Right cardiac atrium (tissue), 5 donors: Measurements from ENCODE around the gene DENND4C. TPM values are rescaled to one million over a fixed set of nuclear protein-coding genes. Genes with fewer than 3 reads are reported as not detected.
"Not testable (repeated sequence)": the region's sequence is repeated elsewhere in the genome, so short reads cannot be mapped to it uniquely, and the experiment has no call there.

Source experiments
- ATAC-seq, 2 donors: fragments of 200-7000 bp; cut with Tn5 transposase; one replicate each; pipeline versions ENCODE4 v1.8.0 to v1.9.1; 2020; ENCODE audit warnings: moderate library complexity in 2 of 2, mild to moderate bottlenecking in 1 of 2
- DNase-seq, 3 donors: peaks; one replicate each; pipeline ENCODE4 v3.0.0-alpha.2; 2020
- H3K27ac ChIP-seq: one replicate; pipeline ENCODE4 v1.5.1; 2013; ENCODE audit warnings: mild to moderate bottlenecking, low read length, control low read depth, moderate library complexity
- H3K27me3 ChIP-seq: one replicate; pipeline ENCODE4 v1.6.1; 2013; ENCODE audit not compliant: control insufficient read depth, insufficient read depth
- H3K4me1 ChIP-seq: one replicate; pipeline ENCODE4 v1.6.1; 2013; ENCODE audit warnings: low read length; ENCODE audit not compliant: control insufficient read depth, insufficient read depth
- H3K4me3 ChIP-seq: one replicate; pipeline ENCODE4 v1.5.1; 2013; ENCODE audit warnings: low read length, control low read depth
- H3K9me3 ChIP-seq: one replicate; pipeline ENCODE4 v1.6.1; 2013; ENCODE audit warnings: low read length; ENCODE audit not compliant: control insufficient read depth
- WGBS: extraction: QIAGEN DNeasy Blood & Tissue Kit; methylation state at CpG from one replicate; pipeline ENCODE4 v1.1.7; 2013; 5-methylcytosine and 5-hydroxymethylcytosine counted together
- intact Hi-C, 4 donors: fragments of 100-400 bp; cut with DNase I; formaldehyde crosslinking; loops; one replicate each; pipeline versions ENCODE4 v1.11.0 to v1.14.0; 2022 to 2023
- polyA plus RNA-seq: library from polyadenylated mRNA; stranded (reverse); fragments of 200-250 nt; gene quantifications from one replicate; pipeline ENCODE4 v1.2.3, GENCODE V29; 2013
- total RNA-seq, 4 donors: library from RNA; stranded (reverse); fragmentation: NEBNext Ultra II Directional; extraction: Animal tissue kit (Norgen Biotek cat#: 25700); gene quantifications; one replicate each; pipeline ENCODE4 v1.2.1, GENCODE V29; 2021
- donor health status: healthy with polysubstance abuse.
- donor health status: DM: no; HTN: yes; CAD: no.
- donor health status: DM: no; HTN: no; CAD: no.
- donor health status: DM: no; HTN: yes; CAD: no; lungs with severe emphysema.
- donor health status: DM: yes; HTN: yes; CAD: no.

Gene DENND4C
- total and polyA plus RNA-seq, 5 donors = 13.0 to 61.5 (median 43.7) TPM

GRCh38 chr9:19246891-19247290 is 16.4 kb downstream of the DENND4C start:
- Histone ChIP-seq H3K27me3 (no peaks in the 10 kb centered on the region), H3K4me1 (peaks cover 5% of the 10 kb centered on the region), H3K4me3 (no peak overlapping the region), H3K27ac (no peak overlapping the region), H3K9me3 (no peaks in the 10 kb centered on the region)
- 73% methylated on average over 3 of the region's 3 CpGs for WGBS
- intact Hi-C loops = no loop called here
- ATAC-seq (no peak), DNase-seq (no peak)

GRCh38 chr9:19247420-19247819 is 16.9 kb downstream of the DENND4C start:
- 94% methylated on average over 2 of the region's 2 CpGs for WGBS
- ATAC-seq (no peak), DNase-seq (no peak)
- peaks cover 7% of the 10 kb centered on the region for H3K4me1 ChIP-seq
- H3K9me3 ChIP-seq = no peaks in the 10 kb centered on the region
- H3K27me3 ChIP-seq = no peaks in the 10 kb centered on the region
- H3K27ac ChIP-seq = no peak overlapping the region
- intact Hi-C loops = no loop called here
- H3K4me3 ChIP-seq = no peak overlapping the region

DNA sequence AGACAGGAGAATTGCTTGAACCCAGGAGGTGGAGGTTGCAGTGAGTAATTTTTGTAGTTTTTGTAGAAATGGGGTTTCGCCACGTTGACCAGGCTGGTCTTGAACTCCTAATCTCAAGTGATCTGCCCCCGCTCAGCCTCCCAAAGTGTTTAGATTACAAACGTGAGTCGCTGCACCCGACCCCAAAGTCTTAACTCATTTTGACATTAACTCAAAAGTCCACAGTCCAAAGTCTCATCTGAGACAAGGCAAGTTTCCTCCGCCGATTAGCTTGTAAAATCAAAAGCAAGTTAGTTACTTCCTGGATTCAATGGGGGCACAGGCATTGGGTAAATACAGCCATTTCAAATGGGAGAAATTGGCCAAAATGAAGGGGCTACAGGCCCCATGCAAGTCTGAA is 19.9 kb downstream of the DENND4C start:
- H3K4me3 ChIP-seq, H3K4me1 ChIP-seq, DNase-seq, H3K27ac ChIP-seq, intact Hi-C loops, H3K27me3 ChIP-seq, H3K9me3 ChIP-seq, ATAC-seq: not testable (repeated sequence)
- WGBS = 85% methylated on average over 8 of the region's 8 CpGs

DNA sequence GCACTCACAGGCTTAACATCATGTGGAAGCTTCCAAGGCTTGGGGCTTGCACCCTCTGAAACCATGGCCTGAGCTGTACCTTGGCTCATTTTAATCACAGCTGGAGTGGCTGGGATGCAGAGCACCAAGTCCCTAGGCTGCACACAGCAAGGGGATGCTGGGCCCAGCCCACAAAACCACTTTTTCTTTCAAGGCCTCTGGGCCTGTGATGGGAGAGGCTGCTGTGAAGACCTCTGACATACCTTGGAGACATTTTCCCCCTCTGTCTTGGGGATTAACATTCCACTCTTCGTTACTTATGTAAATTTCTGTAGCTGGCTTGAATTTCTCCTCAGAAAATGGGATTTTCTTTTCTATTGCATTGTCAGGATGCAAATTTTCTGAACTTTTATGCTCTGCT is 20.7 kb downstream of the DENND4C start:
- intact Hi-C loops, H3K27ac ChIP-seq, H3K27me3 ChIP-seq, H3K4me1 ChIP-seq, H3K9me3 ChIP-seq, ATAC-seq, DNase-seq, H3K4me3 ChIP-seq: not testable (repeated sequence)
- WGBS = 90% methylated on average over 1 of the region's 1 CpG

DNA sequence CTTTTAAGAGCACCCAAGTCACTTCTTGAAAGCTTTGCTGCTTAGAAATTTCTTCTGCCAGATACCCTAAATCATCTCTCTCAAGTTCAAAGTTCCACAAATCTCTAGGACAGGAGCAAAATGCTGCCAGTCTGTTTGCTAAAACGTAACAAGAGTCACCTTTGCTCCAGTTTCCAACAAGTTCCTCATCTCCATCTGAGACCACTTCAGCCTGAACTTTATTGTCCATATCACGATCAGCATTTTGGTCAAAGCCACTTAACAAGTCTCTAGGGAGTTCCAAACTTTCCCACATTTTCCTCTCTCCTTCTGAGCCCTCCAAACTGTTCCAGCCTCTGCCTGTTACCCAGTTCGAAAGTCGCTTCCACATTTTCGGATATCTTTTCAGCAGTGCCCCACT is 21.1 kb downstream of the DENND4C start:
- not testable (repeated sequence) for H3K9me3 ChIP-seq

DNA sequence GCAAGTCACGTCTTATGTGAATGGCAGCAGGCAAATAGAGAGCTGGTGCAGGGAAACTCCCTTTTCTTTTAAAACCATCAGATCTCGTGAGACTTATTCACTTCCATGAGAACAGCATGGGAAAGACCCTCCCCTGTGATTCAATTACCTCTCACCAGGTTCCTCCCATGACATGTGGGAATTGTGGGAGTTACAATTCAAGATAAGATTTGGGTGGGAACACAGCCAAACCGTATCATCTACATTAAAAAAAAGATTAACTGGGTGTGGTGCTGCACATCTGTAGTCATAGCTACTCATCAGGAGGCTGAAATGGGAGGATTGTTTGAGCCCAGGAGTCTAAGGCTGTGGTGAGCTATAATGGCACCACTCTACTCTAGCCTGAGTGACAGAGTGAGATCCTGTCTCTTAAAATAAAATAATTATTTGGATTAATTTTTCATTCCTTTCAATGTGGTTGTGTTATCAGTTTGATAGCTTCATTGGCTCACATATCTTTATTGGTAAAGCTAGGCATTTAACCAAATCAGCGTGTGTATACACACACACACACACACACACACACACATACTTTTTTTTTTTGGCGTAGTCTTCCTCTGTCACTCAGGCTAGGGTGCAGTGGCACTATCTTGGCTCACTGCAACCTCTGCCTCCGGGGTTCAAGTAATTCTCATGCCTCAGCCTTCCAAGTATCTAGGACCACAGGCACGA is 21.8 kb downstream of the DENND4C start:
- Histone ChIP-seq H3K4me3 (no peak overlapping the region), H3K27me3 (no peaks in the 10 kb centered on the region), H3K9me3 (no peaks in the 10 kb centered on the region), H3K27ac (no peak overlapping the region), H3K4me1 (peaks cover 9% of the 10 kb centered on the region)
- intact Hi-C loops = no loop called here
- no peak for DNase-seq
- 72% methylated on average over 7 of the region's 7 CpGs for WGBS
- ATAC-seq = peak in 1 of 2 donors; percentile 55

More for the DNA sequence above, 21.1 kb downstream of the DENND4C start:
- H3K27me3 ChIP-seq, H3K27ac ChIP-seq, DNase-seq, intact Hi-C loops, ATAC-seq, H3K4me1 ChIP-seq, H3K4me3 ChIP-seq: not testable (repeated sequence)
- 82% methylated on average over 5 of the region's 5 CpGs for WGBS

DNA sequence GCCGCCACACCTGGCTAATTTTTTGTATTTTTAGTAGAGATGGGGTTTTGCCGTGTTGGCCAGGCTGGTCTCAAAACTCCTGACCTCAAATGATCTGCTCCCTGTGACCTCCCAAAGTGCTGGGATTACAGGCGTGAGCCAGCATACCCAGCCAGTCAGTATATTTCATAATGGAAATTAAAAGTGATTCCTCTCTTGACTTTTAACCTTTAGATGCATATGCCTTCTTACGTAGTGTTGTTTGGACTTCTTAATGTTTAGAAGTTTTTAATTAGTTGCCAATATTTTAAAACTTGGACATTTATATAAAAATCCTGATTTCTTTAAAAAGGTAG is 22.4 kb downstream of the DENND4C start:
- H3K4me3 ChIP-seq = no peak overlapping the region
- intact Hi-C loops = no loop called here
- no peaks in the 10 kb centered on the region for H3K27me3 ChIP-seq
- no peaks in the 10 kb centered on the region for H3K9me3 ChIP-seq
- WGBS = 54% methylated on average over 4 of the region's 4 CpGs
- no peak overlapping the region for H3K27ac ChIP-seq
- DNase-seq (no peak), ATAC-seq (no peak)
- peaks cover 9% of the 10 kb centered on the region for H3K4me1 ChIP-seq

GRCh38 chr9:19255112-19255511 is 24.6 kb downstream of the DENND4C start:
- ATAC-seq = no peak
- 99% methylated on average over 2 of the region's 2 CpGs for WGBS

DNA sequence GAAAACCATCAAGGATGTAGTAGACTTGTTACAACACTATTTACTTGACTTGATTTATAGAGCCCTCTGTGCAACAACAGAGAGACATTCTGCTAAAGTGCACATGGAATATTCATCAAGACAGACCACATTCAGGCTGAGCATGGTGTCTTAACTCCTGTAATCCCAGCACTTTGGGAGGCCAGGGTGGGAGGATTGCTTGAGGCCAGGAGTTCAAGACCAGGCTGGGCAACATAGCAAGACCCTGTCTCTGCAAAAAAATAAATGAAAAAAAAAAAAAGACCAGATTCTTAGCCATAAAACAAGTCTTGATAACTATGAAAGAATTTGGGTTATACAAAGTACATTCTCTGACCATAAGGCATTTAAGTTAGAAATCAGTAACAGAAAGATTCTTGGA is 25.3 kb downstream of the DENND4C start:
- ATAC-seq = no peak

More at GRCh38 chr9:19255112-19255511, 24.6 kb downstream of the DENND4C start:
- Histone ChIP-seq H3K4me1 (peaks cover 9% of the 10 kb centered on the region), H3K27ac (no peak overlapping the region), H3K27me3 (no peaks in the 10 kb centered on the region), H3K9me3 (no peaks in the 10 kb centered on the region), H3K4me3 (no peak overlapping the region)
- DNase-seq = no peak
- intact Hi-C loops = no loop called here

GRCh38 chr9:19259665-19260255 is 29.3 kb downstream of the DENND4C start:
- H3K4me3 ChIP-seq, H3K4me1 ChIP-seq, intact Hi-C loops, H3K27ac ChIP-seq, DNase-seq, H3K27me3 ChIP-seq, H3K9me3 ChIP-seq: not testable (repeated sequence)
- 95% methylated on average over 8 of the region's 8 CpGs for WGBS
- peak in 1 of 2 donors; percentile 32 for ATAC-seq

More for the DNA sequence above, 25.3 kb downstream of the DENND4C start:
- H3K4me1 ChIP-seq = peaks cover 9% of the 10 kb centered on the region
- intact Hi-C loops = no loop called here
- H3K9me3 ChIP-seq = no peaks in the 10 kb centered on the region
- H3K27me3 ChIP-seq = no peaks in the 10 kb centered on the region
- no peak overlapping the region for H3K27ac ChIP-seq
- H3K4me3 ChIP-seq = no peak overlapping the region
- no peak for DNase-seq

DNA sequence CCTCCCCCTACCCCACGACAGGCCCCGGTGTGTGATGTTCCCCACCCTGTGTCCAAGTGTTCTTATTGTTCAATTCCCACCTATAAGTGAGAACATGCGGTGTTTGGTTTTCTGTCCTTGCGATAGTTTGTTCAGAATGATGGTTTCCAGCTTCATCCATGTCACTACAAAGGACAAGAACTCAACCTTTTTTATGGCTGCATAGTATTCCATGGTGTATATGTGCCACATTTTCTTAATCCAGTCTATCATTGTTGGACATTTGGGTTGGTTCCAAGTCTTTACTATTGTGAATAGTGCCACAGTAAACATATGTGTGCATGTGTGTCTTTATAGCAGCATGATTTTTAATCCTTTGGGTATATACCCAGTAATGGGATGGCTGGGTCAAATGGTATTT is 35.1 kb downstream of the DENND4C start:
- DNase-seq, H3K4me3 ChIP-seq, H3K27me3 ChIP-seq, H3K4me1 ChIP-seq, H3K9me3 ChIP-seq, H3K27ac ChIP-seq, intact Hi-C loops, ATAC-seq: not testable (repeated sequence)
- over 99% methylated on average over 4 of the region's 4 CpGs for WGBS
